HG02642 (cell line): ENCODE results near the gene REPS2.

ENCODE experiments used
- ATAC-seq: cut with Tn5 transposase; IDR thresholded peaks from one replicate; pipeline ENCODE4 v1.9.1; 2021; ENCODE audit warnings: mild to moderate bottlenecking; ENCODE audit not compliant: unreplicated experiment, poor library complexity

REPS2 gene

DNA sequence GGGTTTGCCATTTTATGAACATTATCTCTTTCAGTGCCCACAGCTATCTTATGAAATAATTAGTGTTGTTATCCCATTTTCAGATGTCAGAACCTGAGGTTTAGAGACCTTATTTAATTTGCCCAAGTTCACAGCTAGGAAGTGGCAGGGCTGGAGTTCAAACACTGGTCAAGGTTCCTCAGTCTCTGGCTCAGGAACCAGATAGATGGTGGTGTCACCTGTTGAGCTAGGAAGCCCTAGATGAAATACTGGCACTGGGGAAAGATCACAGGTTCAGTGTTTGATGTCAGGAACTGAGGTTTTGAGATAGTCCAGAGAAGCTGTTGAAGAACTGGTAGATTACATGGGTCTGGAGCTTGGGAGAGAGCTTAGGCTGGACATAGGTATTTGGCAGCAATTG is 85.4 kb downstream of the REPS2 start:
- ATAC-seq: no peak

DNA sequence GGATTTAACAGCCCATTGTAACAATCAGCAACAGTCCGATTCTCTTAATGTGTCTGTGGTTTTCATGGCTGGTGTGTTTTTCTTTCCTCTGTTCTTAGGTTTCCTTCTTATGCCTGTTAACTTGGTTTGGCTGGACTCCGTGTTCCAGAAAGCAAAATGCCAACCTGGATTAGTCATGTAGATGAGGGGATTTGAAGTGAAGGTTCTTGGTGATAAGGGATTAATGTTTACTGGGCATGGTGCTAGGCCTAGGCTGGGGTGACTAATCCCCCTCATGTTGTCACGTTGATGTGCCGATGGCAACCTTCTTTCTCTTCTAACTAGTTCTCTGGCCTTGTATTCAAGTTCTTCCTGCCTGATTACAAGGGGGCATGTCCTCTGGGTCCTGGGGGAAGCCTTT is 85.9 kb downstream of the REPS2 start:
- ATAC-seq: no peak

DNA sequence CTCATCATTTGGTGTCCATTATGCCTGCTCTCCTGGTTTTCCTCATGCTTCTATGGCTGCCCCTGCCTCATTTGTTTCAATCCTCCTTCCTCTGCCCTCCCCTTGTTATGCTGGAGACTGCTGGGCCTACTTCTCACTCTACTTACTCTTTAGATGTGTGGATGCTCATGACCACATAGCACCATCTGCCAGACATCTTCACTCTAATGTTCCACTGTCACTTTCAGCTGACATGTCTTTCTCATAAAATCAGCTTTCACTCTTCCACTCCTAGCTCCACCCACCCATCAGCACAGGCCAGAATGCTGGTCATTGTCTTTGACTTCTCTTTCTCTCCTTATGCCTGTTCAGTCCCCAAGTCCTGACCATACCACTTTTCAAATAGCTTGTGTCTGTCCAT is 86.8 kb downstream of the REPS2 start:
- ATAC-seq: no peak

DNA sequence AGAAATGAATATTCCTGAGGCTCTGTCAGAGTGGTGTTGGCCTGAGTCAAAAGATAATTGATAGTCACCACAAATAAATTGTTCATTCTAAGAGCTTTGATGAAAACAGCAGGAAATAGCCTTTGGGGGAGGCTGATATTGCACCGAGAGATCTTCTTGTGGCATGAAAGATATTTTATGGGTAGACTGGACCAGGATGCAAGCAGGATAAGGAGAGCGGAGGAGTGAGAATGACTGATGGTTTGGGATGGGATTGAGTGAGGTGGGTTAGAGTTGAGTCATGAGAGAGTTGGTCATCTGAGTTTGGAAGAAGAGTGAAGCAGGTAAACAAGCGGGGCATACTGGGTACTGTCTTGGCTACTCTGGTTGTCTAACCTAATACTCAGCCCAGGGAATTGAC is 88.7 kb downstream of the REPS2 start:
- no peak for ATAC-seq

DNA sequence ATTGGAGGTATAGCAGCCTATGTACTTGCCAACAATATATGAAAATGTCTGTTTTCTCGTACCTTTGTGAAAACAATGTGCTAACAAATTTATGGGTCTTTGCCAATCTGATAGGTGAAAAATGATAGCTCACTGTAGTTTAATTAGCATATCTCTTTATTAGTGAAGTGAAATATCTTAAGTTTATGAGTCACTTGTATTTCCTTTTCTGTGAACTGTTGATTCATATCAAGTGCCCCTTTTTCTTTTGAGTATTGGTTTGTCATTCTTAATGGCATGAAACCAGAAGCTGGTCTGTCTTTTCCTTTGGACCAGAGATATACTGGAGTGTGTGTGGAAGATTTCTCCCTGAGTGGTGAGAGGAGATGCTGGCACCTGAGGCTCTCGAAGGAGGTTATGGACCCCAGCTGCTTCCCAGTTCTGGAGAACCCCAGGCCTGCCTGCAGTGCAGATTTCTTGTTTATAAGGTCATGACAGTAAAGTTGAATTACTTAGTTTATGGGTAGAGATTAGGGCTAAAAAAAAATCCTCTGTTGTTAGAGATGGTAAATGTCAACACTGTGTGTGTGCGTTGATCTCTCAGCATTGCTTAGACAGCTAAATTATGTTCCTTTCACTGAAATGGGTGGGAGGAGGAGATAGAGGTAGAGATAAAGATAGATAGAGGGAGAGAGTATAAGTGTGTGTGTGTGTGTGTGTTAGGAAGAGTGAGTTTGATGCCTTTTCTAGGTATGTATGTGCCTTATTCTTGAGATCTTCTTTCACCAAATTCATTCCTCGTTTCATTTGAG is 89.9 kb downstream of the REPS2 start:
- ATAC-seq: no peak

DNA sequence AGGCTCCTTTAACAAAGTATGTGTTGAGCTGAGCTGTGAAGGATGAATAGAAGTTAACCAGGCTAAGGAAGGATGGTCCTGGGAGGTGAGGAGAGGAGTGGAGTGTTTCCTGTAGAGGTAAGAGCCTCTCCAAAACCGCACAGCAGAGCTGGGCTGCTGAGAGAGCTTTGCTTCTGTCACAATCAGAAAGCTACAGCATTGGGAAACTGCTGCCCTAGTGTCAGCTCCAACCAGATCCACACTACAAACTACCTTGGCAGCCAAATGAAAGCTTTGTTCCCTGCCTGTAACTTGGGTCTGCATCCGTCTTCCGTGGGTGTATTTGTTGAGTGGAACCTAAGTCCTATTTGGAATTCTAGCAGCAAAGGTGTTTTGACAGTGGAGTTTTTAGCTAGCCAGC is 91.8 kb downstream of the REPS2 start:
- no peak for ATAC-seq

DNA sequence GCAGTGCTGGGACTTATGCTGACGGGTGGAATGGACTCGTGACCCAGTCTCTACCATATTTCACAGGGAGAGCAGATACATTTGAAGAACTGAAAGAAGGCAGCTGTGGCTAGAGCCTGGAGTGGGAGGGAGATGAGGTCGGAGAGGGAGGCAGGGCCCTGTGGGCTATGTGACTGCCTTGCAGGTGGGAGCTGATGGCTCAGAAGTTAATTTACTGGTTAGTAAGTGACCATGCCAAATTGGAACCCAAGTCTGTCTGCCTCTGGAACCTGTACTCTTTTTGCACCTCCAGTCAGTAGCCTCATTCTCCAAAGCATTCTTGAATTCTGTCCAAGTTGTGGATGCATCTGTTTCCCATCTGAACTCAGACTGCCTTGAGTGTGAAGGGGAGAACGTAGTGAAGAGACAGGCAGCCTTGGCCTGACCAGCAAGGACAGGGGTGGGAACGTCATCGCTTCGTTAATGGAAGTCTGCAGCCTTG is 92.3 kb downstream of the REPS2 start:
- no peak for ATAC-seq

DNA sequence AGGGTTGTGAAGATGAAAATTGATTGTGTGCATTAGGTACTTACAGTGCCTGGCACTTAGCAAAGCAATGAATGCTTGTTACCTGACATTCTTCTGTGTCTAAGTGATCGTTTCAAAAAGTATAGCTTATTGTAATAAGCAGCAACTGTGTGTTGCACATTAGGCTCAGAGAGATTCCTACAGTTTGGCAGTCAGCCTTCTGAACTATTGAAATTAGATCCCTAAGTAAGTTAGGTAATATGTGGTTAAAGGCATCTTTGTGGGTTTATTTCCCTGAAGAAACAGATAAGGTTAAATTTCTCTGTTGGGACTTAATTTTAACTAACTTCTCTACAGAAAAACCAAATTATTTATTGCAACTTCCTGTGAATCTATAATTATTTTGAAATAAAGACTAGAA is 93.4 kb downstream of the REPS2 start:
- ATAC-seq: no peak

DNA sequence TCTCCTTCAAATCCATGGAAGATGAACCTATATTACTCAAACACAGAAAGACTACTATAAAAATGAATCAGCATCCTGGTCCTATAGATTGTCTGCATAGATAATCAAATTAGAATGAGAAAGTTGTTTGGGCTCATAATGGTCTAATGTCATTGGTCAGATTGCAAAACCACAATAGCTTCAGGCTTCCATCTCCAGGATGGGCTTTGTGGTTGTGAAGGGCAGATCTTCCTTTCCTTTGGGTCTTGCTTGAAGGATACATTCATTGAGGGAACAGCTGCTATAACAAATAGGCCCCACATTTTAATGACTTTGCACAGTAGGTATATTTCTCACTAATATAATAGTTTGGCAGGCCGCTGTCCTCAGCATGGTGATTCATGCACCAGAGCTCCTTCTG is 94.3 kb downstream of the REPS2 start:
- no peak for ATAC-seq

DNA sequence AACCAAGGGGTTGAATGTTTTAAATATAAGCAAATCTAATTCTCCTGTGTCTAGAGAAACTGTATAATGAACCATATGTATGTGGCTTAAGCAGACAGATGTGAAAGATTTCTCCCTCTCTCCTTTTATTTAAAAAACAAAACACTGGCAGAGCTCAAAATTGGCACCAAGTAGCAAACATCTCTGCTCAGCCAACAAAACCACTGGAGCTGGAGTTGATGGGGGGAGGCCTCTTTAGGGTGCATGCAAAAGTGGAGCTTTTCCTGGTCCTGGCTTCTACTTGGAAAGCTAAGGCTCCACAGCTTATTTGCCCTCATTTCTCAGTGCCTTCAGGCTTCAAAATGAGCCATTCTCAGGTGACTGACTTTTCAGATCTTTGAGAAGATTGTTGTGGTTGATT is 95.6 kb downstream of the REPS2 start:
- no peak for ATAC-seq

DNA sequence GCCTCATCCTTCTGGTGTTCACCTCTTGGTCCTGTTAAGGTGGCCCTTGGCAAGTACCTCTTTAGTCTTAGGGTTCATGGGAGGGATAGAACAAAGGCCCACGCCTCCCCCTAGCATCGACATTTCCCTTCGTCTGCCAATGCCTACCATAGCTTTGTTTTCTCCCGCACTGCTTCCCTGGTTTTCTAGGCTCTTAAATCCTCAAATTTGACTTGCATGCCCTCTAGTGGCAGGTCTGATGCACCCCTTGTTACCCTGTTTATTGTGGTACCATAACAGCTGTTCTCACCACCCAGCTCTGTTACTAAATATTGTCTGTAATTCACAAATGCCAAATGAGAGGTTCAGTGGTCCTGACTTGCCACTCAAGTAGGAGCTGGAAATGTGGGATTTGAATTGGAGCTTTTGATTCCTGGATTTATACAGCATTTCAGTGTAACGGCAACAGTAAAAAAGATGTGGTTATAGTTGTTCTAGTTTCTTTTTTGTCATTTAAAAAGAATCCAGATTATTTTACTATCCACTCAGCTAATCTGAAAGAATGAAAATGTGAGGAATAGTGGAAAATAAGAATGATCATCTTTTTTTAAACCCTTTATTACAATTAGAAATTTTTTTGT is 100.1 kb downstream of the REPS2 start:
- ATAC-seq: no peak

DNA sequence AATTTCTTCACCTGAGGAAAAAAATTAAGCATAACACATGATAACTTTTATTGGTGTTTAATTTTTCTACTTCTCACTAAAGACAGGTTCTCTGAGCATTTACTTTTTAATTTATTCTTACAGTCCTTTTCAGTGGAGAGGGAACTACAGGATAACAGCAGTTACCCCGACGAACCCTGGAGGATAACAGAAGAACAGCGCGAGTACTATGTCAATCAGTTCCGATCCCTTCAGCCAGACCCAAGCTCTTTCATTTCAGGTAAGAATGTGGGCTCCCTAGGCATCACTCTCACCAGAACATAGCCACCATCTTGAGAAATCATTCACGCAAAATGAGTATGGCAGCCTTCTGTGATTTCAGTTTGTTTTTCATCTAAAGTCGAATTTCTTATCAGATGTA is 100.8 kb downstream of the REPS2 start:
- no peak for ATAC-seq

DNA sequence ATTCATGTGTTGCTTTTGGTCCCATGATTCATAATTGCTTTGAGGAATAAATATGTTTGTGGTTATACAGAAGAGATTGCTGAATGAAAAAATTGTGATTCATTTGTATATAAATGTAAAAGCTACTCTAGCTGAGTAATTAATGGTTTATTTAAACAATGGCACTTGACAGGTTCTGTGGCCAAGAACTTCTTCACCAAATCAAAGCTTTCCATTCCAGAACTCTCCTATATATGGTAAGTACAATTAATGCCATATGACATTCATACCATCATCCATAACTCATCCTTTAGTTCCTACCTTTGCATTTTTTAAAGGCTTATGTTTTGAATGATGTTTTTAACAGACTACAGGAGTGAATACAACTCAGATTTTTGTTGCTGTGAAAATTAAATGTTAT is 105.8 kb downstream of the REPS2 start:
- ATAC-seq: no peak

DNA sequence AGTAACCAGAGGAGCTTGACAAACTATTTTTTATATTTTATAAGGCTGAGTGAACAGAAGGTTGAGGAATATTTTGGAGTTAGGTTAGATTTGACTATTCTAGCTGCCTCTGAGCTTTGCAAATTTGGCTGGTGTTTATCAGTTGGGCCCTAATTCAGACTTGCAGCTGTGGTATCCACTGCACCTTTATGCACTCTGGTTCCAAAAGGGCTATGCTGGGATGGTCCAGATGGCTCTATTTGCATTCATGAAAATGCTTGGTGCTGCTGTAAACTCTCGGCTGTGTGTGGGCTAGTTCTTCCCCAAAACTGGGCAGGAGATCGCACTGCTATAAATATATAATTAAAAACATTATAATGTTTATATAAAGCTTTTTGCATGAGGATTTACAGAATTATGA is 106.3 kb downstream of the REPS2 start:
- ATAC-seq: no peak

DNA sequence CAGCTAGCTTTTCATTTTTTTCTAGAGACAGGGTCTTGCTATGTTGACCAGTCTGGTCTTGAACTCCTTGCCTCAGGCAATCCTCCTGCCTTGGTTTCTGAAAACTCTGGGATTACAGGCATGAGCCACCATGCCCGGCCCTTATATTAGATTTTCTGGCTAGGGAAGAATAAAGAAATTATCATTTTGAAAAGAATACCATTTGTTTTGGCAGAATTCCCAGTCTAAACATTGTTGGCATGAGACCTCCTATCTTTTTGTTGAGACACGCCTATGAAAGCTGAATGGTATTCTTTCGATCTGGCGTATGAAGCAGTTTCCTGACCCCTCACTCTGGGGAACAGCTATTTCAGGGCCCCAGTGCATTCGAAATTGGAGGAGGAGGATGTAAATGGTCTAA is 107.0 kb downstream of the REPS2 start:
- no peak for ATAC-seq

DNA sequence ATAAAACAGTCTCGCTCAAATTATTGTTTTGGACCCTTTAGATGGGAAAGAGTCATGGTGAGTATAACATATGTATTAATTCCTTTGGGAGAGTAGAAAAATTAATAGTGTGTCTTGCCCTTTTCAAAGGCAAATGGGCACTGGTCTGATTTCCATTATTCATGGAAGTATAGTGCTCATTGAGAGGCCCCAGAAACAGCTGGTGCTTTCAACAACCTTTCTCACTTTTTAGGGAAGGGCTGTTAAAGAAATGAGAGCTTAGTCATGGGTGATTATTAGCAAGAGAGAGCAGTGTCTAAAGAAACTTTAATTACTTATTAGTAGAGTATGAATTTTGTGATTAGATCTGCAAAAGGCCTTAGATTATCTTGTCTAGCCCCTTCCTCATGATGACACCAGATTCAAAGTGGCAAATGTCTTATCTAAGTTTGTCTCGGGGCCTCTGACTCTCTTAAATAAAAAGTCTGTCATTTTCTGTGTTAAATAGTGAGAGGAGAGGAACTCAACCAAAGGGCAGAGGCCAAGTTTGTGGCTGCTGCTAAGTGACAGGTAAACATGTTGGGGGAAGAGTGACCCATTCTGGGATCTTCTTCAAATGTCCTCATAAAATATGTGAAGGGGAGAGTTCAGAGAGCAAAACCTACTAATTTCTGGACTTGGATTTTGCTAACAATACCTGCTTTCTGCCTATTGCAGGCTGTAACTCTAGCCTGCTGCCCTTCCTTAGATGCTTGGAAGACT is 110.6 kb downstream of the REPS2 start:
- ATAC-seq: no peak

DNA sequence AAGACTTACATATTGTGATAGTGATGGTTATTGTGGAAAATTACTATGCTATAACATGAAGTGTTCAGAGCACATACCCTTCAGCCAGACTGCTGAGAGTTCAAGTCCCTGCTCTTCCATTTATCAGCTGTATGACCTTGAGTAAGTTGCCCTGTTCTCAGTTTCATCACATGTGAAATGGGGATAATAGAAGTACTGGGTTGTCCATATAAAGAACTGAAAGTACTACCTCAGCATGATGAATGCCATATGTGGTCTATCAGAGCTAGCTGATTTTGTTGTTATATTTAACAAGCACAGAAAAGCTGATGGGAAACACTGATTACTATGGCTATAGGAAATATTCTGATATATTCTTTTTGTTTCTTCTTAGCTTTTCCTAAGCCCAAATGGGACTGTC is 115.6 kb downstream of the REPS2 start:
- no peak for ATAC-seq

DNA sequence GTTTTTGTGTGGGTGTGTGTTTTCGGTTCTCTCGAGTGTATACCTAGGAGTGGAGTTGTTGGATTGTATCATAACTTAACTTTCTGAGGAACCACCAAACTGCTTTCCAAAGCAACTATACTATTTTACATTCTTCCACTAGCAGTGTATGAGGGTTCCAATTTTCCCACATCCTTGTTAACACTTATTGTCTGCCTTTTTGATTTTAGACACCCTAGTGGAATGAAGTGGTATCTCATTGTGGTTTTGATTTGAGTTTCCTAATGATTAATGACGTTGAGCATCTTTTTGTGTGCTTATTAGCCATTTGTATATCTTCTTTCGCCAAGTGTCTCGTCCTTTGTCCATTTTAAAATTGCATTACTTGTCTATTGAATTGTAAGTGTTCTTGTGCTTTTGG is 118.6 kb downstream of the REPS2 start:
- ATAC-seq: no peak

DNA sequence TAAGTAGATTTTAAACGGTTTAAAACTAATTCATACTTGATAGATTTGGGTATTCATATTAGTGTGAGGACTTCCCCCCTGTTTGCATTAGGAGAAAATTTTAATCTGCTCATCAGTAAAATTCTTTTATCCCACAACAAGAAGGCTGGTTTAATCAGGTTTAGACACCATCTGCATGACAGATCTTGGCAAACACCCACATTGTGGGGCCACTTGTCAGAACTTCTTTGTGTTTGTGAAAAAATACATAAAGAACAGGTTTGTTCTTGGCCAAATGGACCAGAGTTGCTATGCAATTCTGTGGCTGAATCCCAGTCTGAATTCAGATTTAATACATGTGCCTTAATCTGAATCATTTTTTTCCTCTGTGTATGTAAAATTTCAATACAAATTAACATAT is 121.1 kb downstream of the REPS2 start:
- ATAC-seq: no peak

DNA sequence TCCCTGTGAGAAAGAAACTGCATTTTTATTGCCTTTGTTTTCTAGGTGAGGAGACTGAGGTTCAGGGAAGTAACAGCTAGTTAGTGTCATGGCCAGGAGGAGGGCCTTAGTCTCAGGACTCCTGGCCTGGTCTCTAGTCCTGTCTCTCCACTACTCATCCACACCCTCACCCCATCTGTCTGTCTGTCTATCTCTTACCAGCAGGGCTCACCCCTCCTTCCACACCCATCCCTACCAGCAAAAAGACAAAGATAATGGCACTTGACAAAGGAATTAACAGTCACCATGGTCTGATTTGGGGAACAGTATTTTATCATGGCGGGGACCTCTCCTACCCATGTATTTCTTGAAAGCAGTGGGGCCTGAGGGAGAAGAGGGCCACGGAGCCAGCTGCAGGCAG is 125.8 kb downstream of the REPS2 start:
- ATAC-seq: no peak

DNA sequence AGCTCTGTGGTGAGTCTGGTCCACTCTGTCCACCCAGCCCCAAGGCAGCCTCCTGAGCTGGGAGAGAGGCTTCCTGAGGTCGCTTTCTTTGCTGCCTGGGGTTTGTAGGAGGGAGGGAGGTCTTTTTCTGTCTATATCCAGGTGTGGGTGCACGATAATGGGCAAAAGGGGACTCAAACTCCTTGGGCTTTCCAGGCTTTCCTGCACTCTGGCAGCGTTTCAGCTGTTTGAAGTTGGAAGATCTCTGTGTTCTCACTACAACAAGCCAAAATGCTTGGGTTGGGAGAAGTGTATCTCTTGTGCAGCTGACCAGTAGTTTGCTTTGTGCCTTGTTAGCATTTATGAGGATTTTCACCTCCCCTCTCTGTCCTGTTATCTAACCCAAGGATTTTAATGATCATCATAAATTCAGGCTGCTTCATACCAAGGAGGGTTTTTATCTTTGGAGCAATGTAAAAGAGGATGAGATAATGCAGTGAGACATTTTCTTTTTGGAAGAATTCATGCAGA is 126.3 kb downstream of the REPS2 start:
- no peak for ATAC-seq
